PC-3 (cell line): ENCODE measurements around the gene CCSER1. TPM values are rescaled to one million over a fixed set of nuclear protein-coding genes. Genes with fewer than 3 reads are reported as not detected.

Experiments
- ATAC-seq: fragments of 200-7000 bp; cut with Tn5 transposase; 2 replicates; pipeline ENCODE4 v1.9.1; 2020; ENCODE audit warnings: mild to moderate bottlenecking, moderate library complexity
- BruUV-seq: library from RNA; stranded (reverse); fragments of 400-500 nt; replicated peaks from 2 replicates; lab custom pipeline; 2021; lab: Mats Ljungman, UMichigan
- CTCF ChIA-PET: fragments of 300-600 bp; sonication (Branson Sonifier 250); formaldehyde crosslinking; loops from one replicate; lab custom pipeline; 2022; ENCODE audit warnings: antibody characterized with exemption; lab: Charles Lee
- POLR2A ChIA-PET: fragments of 300-600 bp; sonication (Branson Sonifier 250); formaldehyde crosslinking; loops from one replicate; lab custom pipeline; 2022; ENCODE audit warnings: antibody characterized with exemption; ENCODE audit not compliant: unreplicated experiment; lab: Charles Lee
- DNase-seq: peaks from one replicate; pipeline ENCODE4 v3.0.0-alpha.2; 2015
- H2AFZ ChIP-seq: fragments of 300-600 bp; sonication (generic); 2 replicates; pipeline ENCODE4 v1.6.0; 2016; ENCODE audit warnings: antibody characterized with exemption, low read length
- H3F3A ChIP-seq: fragments of 300-600 bp; sonication (generic); one replicate; pipeline ENCODE4 v1.6.0; 2017; ENCODE audit warnings: antibody characterized with exemption, low read length, control low read depth, mild to moderate bottlenecking; ENCODE audit not compliant: unreplicated experiment
- H3K27ac ChIP-seq: fragments of 300-600 bp; sonication (generic); 2 replicates; pipeline ENCODE4 v1.5.1; 2016; ENCODE audit warnings: mild to moderate bottlenecking, low read length
- H3K27me3 ChIP-seq: fragments of 300-600 bp; sonication (generic); 2 replicates; pipeline ENCODE4 v1.6.1; 2016; ENCODE audit warnings: low read length, mixed read lengths
- H3K36me3 ChIP-seq: fragments of 300-600 bp; sonication (generic); 2 replicates; pipeline ENCODE4 v1.6.1; 2016; ENCODE audit warnings: low read depth, mixed run types, low read length, mixed read lengths
- H3K4me1 ChIP-seq: fragments of 300-600 bp; sonication (generic); 2 replicates; pipeline ENCODE4 v1.5.1; 2016; ENCODE audit warnings: low read length; ENCODE audit not compliant: insufficient read depth
- H3K4me2 ChIP-seq: fragments of 300-600 bp; sonication (generic); 2 replicates; pipeline ENCODE4 v1.6.0; 2016; ENCODE audit warnings: low read length
- H3K4me3 ChIP-seq: fragments of 300-600 bp; sonication (generic); 2 replicates; pipeline ENCODE4 v1.5.1; 2016; ENCODE audit warnings: mild to moderate bottlenecking, low read length, mixed read lengths
- H3K79me2 ChIP-seq: fragments of 300-600 bp; sonication (generic); 2 replicates; pipeline ENCODE4 v1.6.1; 2017; ENCODE audit warnings: low read length, mixed read lengths
- H3K9ac ChIP-seq: fragments of 300-600 bp; sonication (generic); 2 replicates; pipeline ENCODE4 v1.6.0; 2016; ENCODE audit warnings: mild to moderate bottlenecking, low read length
- H3K9me2 ChIP-seq: fragments of 300-600 bp; sonication (generic); replicated peaks from 2 replicates; pipeline ENCODE4 v1.6.1; 2016; ENCODE audit warnings: mixed run types, low read length, mixed read lengths
- H3K9me3 ChIP-seq: fragments of 300-600 bp; sonication (generic); 2 replicates; pipeline ENCODE4 v1.6.1; 2016; ENCODE audit warnings: low read length, mixed read lengths
- H4K20me1 ChIP-seq: fragments of 300-600 bp; sonication (generic); 2 replicates; pipeline ENCODE4 v1.6.1; 2016; ENCODE audit warnings: low read length, mixed read lengths
- EZH2 ChIP-seq: fragments of 300-600 bp; sonication (generic); IDR thresholded peaks from one replicate; pipeline ENCODE4 v1.6.1; 2017; ENCODE audit warnings: antibody characterized with exemption, mild to moderate bottlenecking, low read length; ENCODE audit not compliant: unreplicated experiment
- EZH2phosphoT487 ChIP-seq: fragments of 300-600 bp; sonication (generic); IDR thresholded peaks from 2 replicates; pipeline ENCODE4 v1.6.1; 2018; ENCODE audit warnings: mild to moderate bottlenecking, antibody characterized with exemption, low read length, borderline replicate concordance
- intact Hi-C: fragments of 100-400 bp; cut with micrococcal nuclease; formaldehyde crosslinking; loops from 2 replicates; pipeline ENCODE4 v1.9.0; 2023
- total RNA-seq: library from RNA; depleted of rRNA; stranded (reverse); fragments of >200 nt; gene quantifications from 2 replicates; pipeline ENCODE4 v1.2.3, GENCODE V29; 2014
- TF ChIP-seq, protein P1 (sequence below): fragments of 300-600 bp; sonication (generic); conservative IDR thresholded peaks from 2 replicates; pipeline ENCODE4 v1.5.1; 2017; ENCODE audit warnings: antibody characterized with exemption, low read depth, mild to moderate bottlenecking, low read length

The CCSER1 gene
- total RNA-seq, 1 experiment from 2014 or later, result 6.0 TPM

DNA sequence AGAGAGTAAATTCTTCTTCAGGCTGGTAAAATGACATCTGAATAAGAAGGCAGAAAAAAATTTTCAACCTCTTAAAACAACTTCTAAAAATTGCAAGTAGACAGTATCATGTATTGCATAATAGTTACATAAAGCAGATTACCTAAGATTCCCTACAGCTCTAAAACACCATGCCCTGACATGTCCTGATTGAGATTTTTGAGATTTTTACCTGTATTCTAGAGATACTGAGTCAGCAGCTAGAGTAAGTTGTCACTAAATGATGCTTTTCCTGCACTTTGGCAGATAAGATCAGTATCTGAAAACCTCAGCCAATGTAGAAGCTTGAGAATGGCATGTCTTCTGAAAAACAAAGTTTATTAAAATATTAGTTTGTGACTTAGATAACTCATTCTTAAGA lies 713.6 kb downstream of the CCSER1 start:
- ATAC-seq, result no peak
- Histone ChIP-seq H3K27ac (no peak overlapping the region), H3K4me2 (no peak overlapping the region)

DNA sequence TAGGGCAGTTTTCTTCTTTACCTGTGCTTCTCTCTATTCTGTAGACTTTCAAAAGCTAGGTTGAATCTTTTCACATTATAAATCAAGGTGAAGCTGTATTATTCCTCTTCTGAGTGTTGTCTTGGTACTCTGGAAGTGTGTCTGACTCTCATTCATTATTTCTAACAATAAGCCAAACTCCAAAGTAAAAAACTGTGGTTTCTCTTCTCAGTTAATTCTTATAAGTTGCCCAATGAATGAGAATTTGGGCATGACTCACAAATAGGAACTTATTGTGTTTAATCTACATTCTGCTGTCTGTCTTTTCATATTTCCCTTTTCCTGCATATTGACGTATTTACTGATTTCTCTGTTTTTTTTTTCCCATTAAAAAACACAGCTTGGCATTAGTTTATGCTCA lies 714.5 kb downstream of the CCSER1 start:
- H3K9me2 ChIP-seq, result no peaks in the 10 kb centered on the region
- no peak for TF ChIP-seq EZH2
- TF ChIP-seq, protein P1, sequence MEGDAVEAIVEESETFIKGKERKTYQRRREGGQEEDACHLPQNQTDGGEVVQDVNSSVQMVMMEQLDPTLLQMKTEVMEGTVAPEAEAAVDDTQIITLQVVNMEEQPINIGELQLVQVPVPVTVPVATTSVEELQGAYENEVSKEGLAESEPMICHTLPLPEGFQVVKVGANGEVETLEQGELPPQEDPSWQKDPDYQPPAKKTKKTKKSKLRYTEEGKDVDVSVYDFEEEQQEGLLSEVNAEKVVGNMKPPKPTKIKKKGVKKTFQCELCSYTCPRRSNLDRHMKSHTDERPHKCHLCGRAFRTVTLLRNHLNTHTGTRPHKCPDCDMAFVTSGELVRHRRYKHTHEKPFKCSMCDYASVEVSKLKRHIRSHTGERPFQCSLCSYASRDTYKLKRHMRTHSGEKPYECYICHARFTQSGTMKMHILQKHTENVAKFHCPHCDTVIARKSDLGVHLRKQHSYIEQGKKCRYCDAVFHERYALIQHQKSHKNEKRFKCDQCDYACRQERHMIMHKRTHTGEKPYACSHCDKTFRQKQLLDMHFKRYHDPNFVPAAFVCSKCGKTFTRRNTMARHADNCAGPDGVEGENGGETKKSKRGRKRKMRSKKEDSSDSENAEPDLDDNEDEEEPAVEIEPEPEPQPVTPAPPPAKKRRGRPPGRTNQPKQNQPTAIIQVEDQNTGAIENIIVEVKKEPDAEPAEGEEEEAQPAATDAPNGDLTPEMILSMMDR, result no peak
- no peak for TF ChIP-seq EZH2phosphoT487
- no peaks in the 10 kb centered on the region for H3K27me3 ChIP-seq
- H2AFZ ChIP-seq, result no peak overlapping the region
- H3K4me3 ChIP-seq, result no peak overlapping the region
- no peak overlapping the region for H3K4me2 ChIP-seq
- H4K20me1 ChIP-seq, result no peaks in the 10 kb centered on the region
- H3K9ac ChIP-seq, result no peak overlapping the region
- no peaks in the 10 kb centered on the region for H3K9me3 ChIP-seq
- H3K27ac ChIP-seq, result no peak overlapping the region
- intact Hi-C loops, result no loop called here
- ATAC-seq (no peak), DNase-seq (peak; percentile 8)
- POLR2A ChIA-PET, result no interaction called here
- H3K79me2 ChIP-seq, result no peaks in the 10 kb centered on the region
- peaks cover 9% of the 10 kb centered on the region; the same call in 1 of the 2 replicates for H3K4me1 ChIP-seq
- no TSS peak for BruUV-seq
- CTCF ChIA-PET, result no interaction called here
- H3K36me3 ChIP-seq, result no peaks in the 10 kb centered on the region
- H3F3A ChIP-seq, result no peaks in the 10 kb centered on the region

More for the DNA sequence above, 713.6 kb downstream of the CCSER1 start:
- H3K4me1 ChIP-seq, result peaks cover 12% of the 10 kb centered on the region; the same call in 1 of the 2 replicates
- no peaks in the 10 kb centered on the region for H3K9me3 ChIP-seq
- no peaks in the 10 kb centered on the region for H3K27me3 ChIP-seq
- H2AFZ ChIP-seq, result no peak overlapping the region
- no peaks in the 10 kb centered on the region for H3K36me3 ChIP-seq
- H3K9me2 ChIP-seq, result no peaks in the 10 kb centered on the region
- ChIA-PET POLR2A (no interaction called here), CTCF (no interaction called here)
- H3K4me3 ChIP-seq, result no peak overlapping the region
- no peaks in the 10 kb centered on the region for H3F3A ChIP-seq
- TF ChIP-seq EZH2 (no peak), EZH2phosphoT487 (no peak)
- TF ChIP-seq, protein P1, result no peak
- no peaks in the 10 kb centered on the region for H3K79me2 ChIP-seq
- intact Hi-C loops, result no loop called here
- BruUV-seq, result no TSS peak
- no peak for DNase-seq
- no peaks in the 10 kb centered on the region for H4K20me1 ChIP-seq
- H3K9ac ChIP-seq, result no peak overlapping the region

DNA sequence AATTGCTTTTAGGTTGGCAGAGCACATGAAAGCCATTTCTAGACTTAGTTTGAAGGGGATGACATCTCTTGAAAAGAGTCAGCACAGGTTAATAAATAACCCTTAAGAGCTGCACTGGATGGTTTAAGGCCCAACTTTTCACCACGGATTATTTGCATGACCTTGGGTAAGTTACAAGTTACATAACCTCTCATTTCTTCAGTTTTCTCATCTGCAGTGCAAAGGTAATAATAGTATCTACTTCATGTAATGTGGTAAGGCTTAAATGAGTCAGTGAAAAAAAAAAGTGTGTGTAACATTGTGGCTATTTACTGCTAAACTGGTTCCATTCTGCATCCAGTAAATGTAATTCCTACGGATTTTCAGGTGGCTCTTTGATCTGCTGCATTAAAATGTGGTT lies 715.8 kb downstream of the CCSER1 start:
- Histone ChIP-seq H3F3A (no peaks in the 10 kb centered on the region), H3K27me3 (no peaks in the 10 kb centered on the region), H3K27ac (no peak overlapping the region), H2AFZ (no peak overlapping the region), H3K9me3 (no peaks in the 10 kb centered on the region), H3K9ac (no peak overlapping the region), H3K79me2 (no peaks in the 10 kb centered on the region), H3K4me3 (no peak overlapping the region), H3K4me1 (peaks cover 9% of the 10 kb centered on the region; the same call in 1 of the 2 replicates), H3K9me2 (no peaks in the 10 kb centered on the region), H4K20me1 (no peaks in the 10 kb centered on the region), H3K4me2 (no peak overlapping the region), H3K36me3 (no peaks in the 10 kb centered on the region)
- intact Hi-C loops, result no loop called here
- ChIA-PET POLR2A (no interaction called here), CTCF (no interaction called here)
- ATAC-seq (no peak), DNase-seq (peak; percentile 30)
- BruUV-seq, result no TSS peak
- no peak for TF ChIP-seq EZH2
- TF ChIP-seq EZH2phosphoT487, result no peak
- TF ChIP-seq, protein P1, result no peak
